ENCODE data around the gene DDR1.
"Not testable (repeated sequence)": the region's sequence is repeated elsewhere in the genome, so short reads cannot be mapped to it uniquely, and the experiment has no call there.

The DDR1 gene

DNA sequence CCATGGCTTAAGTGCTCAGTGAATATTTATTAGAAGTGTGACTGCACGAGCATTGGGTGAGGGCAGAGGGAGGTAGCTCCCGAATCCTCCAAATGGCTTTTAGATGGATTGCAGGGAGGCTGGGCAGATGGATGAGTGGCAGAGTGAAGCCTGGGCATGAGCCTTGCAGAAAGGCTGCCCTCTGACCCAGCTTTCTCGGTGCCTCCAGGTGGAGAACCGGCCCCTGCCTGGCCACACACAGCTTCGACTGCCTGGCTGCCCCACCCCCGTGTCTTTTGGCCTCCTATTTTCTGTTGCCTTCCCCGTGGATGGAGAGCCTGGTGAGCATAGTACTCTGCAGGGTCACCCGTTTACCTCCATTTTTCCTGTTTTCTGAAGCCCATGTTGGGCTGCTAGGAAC, 33.2 kb downstream of the DDR1 start:
- TF ChIP-seq, protein P1, sequence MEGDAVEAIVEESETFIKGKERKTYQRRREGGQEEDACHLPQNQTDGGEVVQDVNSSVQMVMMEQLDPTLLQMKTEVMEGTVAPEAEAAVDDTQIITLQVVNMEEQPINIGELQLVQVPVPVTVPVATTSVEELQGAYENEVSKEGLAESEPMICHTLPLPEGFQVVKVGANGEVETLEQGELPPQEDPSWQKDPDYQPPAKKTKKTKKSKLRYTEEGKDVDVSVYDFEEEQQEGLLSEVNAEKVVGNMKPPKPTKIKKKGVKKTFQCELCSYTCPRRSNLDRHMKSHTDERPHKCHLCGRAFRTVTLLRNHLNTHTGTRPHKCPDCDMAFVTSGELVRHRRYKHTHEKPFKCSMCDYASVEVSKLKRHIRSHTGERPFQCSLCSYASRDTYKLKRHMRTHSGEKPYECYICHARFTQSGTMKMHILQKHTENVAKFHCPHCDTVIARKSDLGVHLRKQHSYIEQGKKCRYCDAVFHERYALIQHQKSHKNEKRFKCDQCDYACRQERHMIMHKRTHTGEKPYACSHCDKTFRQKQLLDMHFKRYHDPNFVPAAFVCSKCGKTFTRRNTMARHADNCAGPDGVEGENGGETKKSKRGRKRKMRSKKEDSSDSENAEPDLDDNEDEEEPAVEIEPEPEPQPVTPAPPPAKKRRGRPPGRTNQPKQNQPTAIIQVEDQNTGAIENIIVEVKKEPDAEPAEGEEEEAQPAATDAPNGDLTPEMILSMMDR (IDR thresholded peaks at IDR 0.05; ENCODE audit: low read depth, low read length) = no peak
- no peak overlapping the region for H3K4me3 ChIP-seq (ENCODE audit: low read depth, low read length)

DNA sequence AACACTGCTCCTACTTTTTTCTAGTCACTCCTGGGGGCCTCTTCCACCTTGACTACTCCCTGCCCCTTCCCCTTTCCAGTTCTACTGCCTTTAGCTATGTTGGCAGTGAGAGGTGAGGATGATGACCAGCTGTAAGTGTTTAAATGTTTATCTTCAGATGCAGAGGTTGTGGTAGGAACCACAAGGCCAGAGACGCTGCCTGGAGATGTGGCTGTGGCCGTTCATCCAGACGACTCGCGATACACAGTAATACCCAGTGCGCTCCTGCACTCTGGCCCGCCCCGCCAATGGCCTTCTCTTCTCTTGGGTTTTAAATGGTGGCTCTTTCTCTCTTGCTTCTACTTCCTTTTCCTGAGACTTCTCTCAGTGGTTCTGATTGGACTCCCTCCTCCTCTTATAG, 34.4 kb downstream of the DDR1 start:
- no peak overlapping the region for H3K4me3 ChIP-seq (ENCODE audit: low read depth, low read length)
- TF ChIP-seq, protein P1 (IDR thresholded peaks at IDR 0.05; ENCODE audit: low read depth, low read length) = no peak

GRCh38 chr6:30922447-30922852, 38.1 kb downstream of the DDR1 start:
- TF ChIP-seq, protein P1 (IDR thresholded peaks at IDR 0.05; ENCODE audit: low read depth, low read length) = no peak
- no peak overlapping the region for H3K4me3 ChIP-seq (ENCODE audit: low read depth, low read length)

DNA sequence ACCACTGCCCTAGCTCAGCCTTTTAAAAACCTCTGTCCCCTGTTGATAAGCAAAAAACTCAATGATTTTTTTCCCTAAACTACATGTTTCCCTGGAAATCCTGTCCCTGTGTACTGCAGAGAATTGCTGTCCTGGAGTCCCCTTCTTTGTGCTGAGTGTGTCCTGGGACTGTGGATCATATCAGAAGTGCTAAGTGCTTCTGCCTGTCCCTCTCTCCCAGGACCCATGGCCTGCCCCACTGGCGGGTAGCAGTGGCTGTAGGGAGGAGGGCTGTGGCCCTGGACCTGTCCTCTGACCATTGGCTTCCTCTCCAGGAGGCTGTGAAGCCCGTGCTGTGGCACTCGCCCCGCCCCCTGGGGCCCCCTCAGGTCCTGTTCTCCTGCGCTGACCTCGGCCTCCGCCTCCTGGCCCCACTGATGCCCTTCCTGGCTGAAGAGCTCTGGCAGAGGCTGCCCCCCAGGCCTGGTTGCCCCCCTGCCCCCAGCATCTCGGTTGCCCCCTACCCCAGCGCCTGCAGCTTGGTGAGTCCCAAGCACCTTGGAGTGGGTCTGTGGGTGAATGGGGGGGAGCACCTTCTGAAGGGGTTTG, 39.8 kb downstream of the DDR1 start:
- not testable (repeated sequence) for H3K4me3 ChIP-seq (ENCODE audit: low read depth, low read length)

GRCh38 chr6:30926644-30927043, 42.3 kb downstream of the DDR1 start:
- TF ChIP-seq, protein P1 (IDR thresholded peaks at IDR 0.05; ENCODE audit: low read depth, low read length) = no peak
- H3K4me3 ChIP-seq (ENCODE audit: low read depth, low read length) = no peak overlapping the region

DNA sequence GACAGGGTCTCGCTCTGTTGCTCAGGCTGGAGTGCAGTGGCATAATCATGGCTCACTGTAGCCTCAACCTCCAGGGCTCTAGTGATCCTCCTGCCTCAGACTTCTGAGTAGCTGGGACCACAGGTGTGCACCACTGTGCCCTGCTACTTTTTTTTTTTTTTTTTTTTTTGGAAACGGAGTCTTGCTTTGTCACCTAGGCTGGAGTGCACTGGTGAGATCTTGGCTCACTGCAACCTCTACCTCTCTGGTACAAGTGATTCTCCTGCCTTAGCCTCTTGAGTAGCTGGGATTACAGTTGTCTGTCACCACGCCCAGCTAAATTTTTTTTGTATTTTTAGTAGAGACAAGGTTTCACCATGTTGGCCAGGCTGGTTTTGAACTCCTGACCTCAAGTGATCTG, 42.8 kb downstream of the DDR1 start:
- H3K4me3 ChIP-seq (ENCODE audit: low read depth, low read length) = not testable (repeated sequence)

- TF ChIP-seq, protein P1 (IDR thresholded peaks at IDR 0.05; ENCODE audit: low read depth, low read length) = no peak
- H3K4me3 ChIP-seq (ENCODE audit: low read depth, low read length) = no peak overlapping the region
These were observed 44.4 kb downstream of the DDR1 start for GRCh38 chr6:30928677-30929076.

DNA sequence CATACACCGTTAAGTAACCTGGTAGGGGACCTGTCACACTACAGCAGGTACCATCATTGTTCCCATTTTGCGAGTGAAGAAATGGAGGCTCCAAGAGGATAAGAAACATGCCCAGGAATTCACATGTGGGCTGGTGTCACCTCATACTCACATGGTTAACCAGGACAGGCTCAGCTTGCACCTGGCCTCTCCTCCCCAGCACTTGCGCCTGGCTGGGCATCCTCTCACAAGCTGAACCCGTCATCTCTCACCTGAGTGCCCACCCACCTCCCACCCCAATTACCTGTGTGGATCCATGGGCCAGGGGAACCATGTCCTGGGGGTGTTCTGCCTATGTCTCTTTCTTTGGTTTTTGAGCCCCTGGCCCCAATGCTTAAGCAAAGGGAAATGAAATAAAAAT, 46.2 kb downstream of the DDR1 start:
- TF ChIP-seq, protein P1 (IDR thresholded peaks at IDR 0.05; ENCODE audit: low read depth, low read length) = no peak
- no peak overlapping the region for H3K4me3 ChIP-seq (ENCODE audit: low read depth, low read length)
